SH-SY5Y (cell line): ENCODE measurements around the gene DMXL1.

Experiments used
- GATA2 ChIP-seq: IDR thresholded peaks from 2 replicates; pipeline ENCODE4 v1.6.1; 2011; ENCODE audit warnings: mild to moderate bottlenecking, low read depth, low read length
- GATA3 ChIP-seq: IDR thresholded peaks from 2 replicates; pipeline ENCODE4 v1.6.1; 2011; ENCODE audit warnings: low read depth, mild to moderate bottlenecking, low read length, moderate library complexity

DNA sequence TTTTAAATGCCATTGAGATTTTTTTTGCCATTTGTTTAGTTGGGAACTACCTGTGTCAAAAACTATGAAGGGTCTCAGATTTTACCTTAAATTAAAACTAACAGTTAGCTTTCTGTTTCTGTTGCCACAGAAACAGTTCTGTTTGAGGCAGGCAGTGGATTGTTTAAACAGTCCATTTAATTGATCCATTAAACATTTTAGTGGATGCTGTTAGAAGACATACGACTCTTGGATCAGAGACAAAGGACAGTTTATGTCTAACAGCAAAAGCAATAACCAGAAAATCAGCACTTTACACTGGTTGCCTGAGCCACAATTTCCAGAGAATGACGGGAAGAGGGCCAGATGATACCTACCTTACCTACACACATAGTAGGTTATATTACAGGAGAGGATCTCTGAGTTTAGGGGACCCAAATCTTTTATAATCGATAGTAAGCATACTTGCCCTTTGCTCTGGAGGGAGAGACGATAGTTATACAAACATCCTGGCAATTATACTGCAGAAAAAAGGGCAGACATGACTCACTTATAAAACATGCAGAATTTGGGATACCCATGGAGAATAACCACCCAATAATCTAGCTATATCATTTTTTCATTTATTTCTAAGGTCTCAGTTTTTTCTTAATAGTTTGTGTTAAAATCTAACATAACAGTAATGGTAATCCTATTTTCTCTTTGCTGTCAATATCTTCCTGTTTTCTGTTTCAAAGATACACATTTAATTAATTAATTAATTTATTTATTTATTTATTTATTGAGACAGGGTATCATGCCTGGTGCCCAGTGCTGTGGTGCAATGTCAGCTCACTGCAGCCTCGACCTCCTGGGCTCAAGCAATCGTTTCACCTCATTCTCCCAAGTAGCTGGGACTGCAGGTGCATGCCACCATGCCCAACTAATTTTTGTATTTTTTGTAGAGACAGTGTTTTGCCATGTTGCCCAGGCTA is 148.2 kb downstream of the DMXL1 start:
- TF ChIP-seq GATA3 (no peak), GATA2 (no peak)
